OCI-LY7 (cell line): ENCODE measurements around the gene HSD17B11. TPM values are rescaled to one million over a fixed set of nuclear protein-coding genes. Genes with fewer than 3 reads are reported as not detected.
"Not testable (repeated sequence)": the region's sequence is repeated elsewhere in the genome, so short reads cannot be mapped to it uniquely, and the experiment has no call there.

Experiments
- BruUV-seq: library from RNA; stranded (reverse); fragments of 400-500 nt; replicated peaks from 2 replicates; lab custom pipeline; 2021; lab: Mats Ljungman, UMichigan
- CTCF ChIA-PET: fragments of 300-600 bp; sonication (Branson Sonifier 250); formaldehyde crosslinking; loops from one replicate; lab custom pipeline; 2022; ENCODE audit warnings: antibody characterized with exemption; ENCODE audit not compliant: unreplicated experiment; lab: Charles Lee
- POLR2A ChIA-PET: fragments of 300-600 bp; sonication (Branson Sonifier 250); formaldehyde crosslinking; loops from one replicate; lab custom pipeline; 2022; ENCODE audit warnings: antibody characterized with exemption; lab: Charles Lee
- DNase-seq: peaks from one replicate; pipeline ENCODE4 v3.0.0-alpha.2; 2015; ENCODE audit warnings: low spot score
- H2AFZ ChIP-seq: fragments of 200-600 bp; sonication (generic), shearing (Covaris generic); 2 replicates; pipeline ENCODE4 v1.6.1; 2014; ENCODE audit warnings: mild to moderate bottlenecking, antibody characterized with exemption, low read length, moderate library complexity
- H3K27ac ChIP-seq: fragments of 200-600 bp; sonication (generic); 2 replicates; pipeline ENCODE4 v1.5.1; 2014; ENCODE audit warnings: mixed run types, low read depth, mild to moderate bottlenecking, moderate library complexity, low read length, inconsistent platforms; ENCODE audit not compliant: poor library complexity, severe bottlenecking
- H3K36me3 ChIP-seq: fragments of 200-600 bp; sonication (generic); 2 replicates; pipeline ENCODE4 v1.6.1; 2014; ENCODE audit warnings: mild to moderate bottlenecking, antibody characterized with exemption, low read length, moderate library complexity, mixed read lengths; ENCODE audit not compliant: insufficient read depth
- H3K4me1 ChIP-seq: fragments of 200-600 bp; sonication (generic); 2 replicates; pipeline ENCODE4 v1.5.1; 2014; ENCODE audit warnings: mild to moderate bottlenecking, low read length; ENCODE audit not compliant: insufficient read depth, poor library complexity, severe bottlenecking
- H3K4me2 ChIP-seq: fragments of 200-600 bp; sonication (generic); 2 replicates; pipeline ENCODE4 v1.6.1; 2014; ENCODE audit warnings: mild to moderate bottlenecking, low read length
- H3K4me3 ChIP-seq: fragments of 200-600 bp; sonication (generic); 2 replicates; pipeline ENCODE4 v1.5.1; 2014; ENCODE audit warnings: mild to moderate bottlenecking, low read depth, low read length; ENCODE audit not compliant: poor library complexity, severe bottlenecking
- H3K79me2 ChIP-seq: fragments of 200-600 bp; sonication (generic); 2 replicates; pipeline ENCODE4 v1.6.1; 2016; ENCODE audit warnings: low read depth, mild to moderate bottlenecking, low read length, moderate library complexity, mixed read lengths; ENCODE audit not compliant: insufficient read depth
- H3K9me2 ChIP-seq: fragments of 200-600 bp; sonication (generic); 2 replicates; pipeline ENCODE4 v1.6.1; 2016; ENCODE audit warnings: mild to moderate bottlenecking, low read length, mixed read lengths; ENCODE audit not compliant: insufficient read depth
- H3K9me3 ChIP-seq: fragments of 200-600 bp; sonication (generic); 2 replicates; pipeline ENCODE4 v1.6.1; 2014; ENCODE audit warnings: mild to moderate bottlenecking, mixed run types, low read length, mixed read lengths
- H4K20me1 ChIP-seq: fragments of 200-600 bp; sonication (generic); 2 replicates; pipeline ENCODE4 v1.6.1; 2014; ENCODE audit warnings: mild to moderate bottlenecking, antibody characterized with exemption, low read length, moderate library complexity, mixed read lengths; ENCODE audit not compliant: insufficient read depth
- EZH2phosphoT487 ChIP-seq: fragments of 200-600 bp; sonication (generic); IDR thresholded peaks from 2 replicates; pipeline ENCODE4 v1.6.1; 2018; ENCODE audit warnings: low read depth, borderline replicate concordance, mild to moderate bottlenecking, mixed run types, antibody characterized with exemption, low read length, moderate library complexity, mixed read lengths
- intact Hi-C: fragments of 100-400 bp; cut with micrococcal nuclease; formaldehyde crosslinking; loops from one replicate; pipeline ENCODE4 v1.10.0; 2022; ENCODE audit not compliant: unreplicated experiment
- total RNA-seq, 2 experiments: library from RNA; depleted of rRNA in 1 of 2; stranded (reverse); fragments of >200 nt in 1 of 2; shearing (Covaris generic) in 1 of 2; gene quantifications; 2 replicates each; pipeline ENCODE4 v1.2.3, GENCODE V29; 2014 to 2022
- TF ChIP-seq, protein P1 (sequence below): fragments of 200-600 bp; sonication (generic); conservative IDR thresholded peaks from 2 replicates; pipeline ENCODE4 v1.5.1; 2014; ENCODE audit warnings: mild to moderate bottlenecking, antibody characterized with exemption, low read length, moderate library complexity, mixed read lengths

The HSD17B11 gene
- total RNA-seq, 2 experiments from 2014 or later, result 8.7 to 9.0 TPM

DNA sequence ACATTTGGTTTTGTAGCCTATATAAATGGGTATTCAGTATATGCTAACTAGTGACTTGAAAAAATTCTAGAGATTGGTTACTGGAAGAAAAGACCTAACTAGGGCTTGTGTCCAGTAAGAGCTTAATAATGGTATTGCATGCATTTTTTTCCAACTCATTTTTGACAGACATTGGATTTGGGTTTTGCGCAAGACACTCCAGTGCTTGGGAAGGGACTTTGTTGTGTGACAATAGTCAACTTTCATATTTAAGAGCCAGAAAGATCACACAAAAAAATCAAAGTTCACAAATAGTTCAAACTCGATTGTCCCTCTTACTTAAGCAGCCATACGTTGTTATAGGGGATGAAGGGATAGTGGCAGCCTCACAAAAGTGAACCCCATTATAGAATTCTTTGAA, 1.2 kb upstream of the HSD17B11 start:
- H3K9me2 ChIP-seq, result no peaks in the 10 kb centered on the region
- H3K9me3 ChIP-seq, result no peaks in the 10 kb centered on the region
- POLR2A ChIA-PET, result interaction anchor here (0.6 to 2.4 kb wide), 3 partner anchors 14 to 427 kb away, joined by 3 to 6 read pairs (median 3); no protein-coding TSS in a partner anchor
- CTCF ChIA-PET, result no interaction called here
- peaks cover 30% of the 10 kb centered on the region; the same call in 1 of the 2 replicates for H3K79me2 ChIP-seq
- intact Hi-C loops, result no loop called here
- peaks cover 17% of the 10 kb centered on the region for H3K4me1 ChIP-seq
- peak overlapping the region; percentile 76; the same call in 1 of the 2 replicates for H2AFZ ChIP-seq
- no peak for DNase-seq
- no peak overlapping the region for H3K27ac ChIP-seq
- no peaks in the 10 kb centered on the region for H4K20me1 ChIP-seq
- no peaks in the 10 kb centered on the region for H3K36me3 ChIP-seq
- TF ChIP-seq, protein P1, sequence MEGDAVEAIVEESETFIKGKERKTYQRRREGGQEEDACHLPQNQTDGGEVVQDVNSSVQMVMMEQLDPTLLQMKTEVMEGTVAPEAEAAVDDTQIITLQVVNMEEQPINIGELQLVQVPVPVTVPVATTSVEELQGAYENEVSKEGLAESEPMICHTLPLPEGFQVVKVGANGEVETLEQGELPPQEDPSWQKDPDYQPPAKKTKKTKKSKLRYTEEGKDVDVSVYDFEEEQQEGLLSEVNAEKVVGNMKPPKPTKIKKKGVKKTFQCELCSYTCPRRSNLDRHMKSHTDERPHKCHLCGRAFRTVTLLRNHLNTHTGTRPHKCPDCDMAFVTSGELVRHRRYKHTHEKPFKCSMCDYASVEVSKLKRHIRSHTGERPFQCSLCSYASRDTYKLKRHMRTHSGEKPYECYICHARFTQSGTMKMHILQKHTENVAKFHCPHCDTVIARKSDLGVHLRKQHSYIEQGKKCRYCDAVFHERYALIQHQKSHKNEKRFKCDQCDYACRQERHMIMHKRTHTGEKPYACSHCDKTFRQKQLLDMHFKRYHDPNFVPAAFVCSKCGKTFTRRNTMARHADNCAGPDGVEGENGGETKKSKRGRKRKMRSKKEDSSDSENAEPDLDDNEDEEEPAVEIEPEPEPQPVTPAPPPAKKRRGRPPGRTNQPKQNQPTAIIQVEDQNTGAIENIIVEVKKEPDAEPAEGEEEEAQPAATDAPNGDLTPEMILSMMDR, result no peak
- no peak for TF ChIP-seq EZH2phosphoT487
- BruUV-seq, result no TSS peak
- H3K4me3 ChIP-seq, result no peak overlapping the region
- H3K4me2 ChIP-seq, result peak overlapping the region; percentile 83

DNA sequence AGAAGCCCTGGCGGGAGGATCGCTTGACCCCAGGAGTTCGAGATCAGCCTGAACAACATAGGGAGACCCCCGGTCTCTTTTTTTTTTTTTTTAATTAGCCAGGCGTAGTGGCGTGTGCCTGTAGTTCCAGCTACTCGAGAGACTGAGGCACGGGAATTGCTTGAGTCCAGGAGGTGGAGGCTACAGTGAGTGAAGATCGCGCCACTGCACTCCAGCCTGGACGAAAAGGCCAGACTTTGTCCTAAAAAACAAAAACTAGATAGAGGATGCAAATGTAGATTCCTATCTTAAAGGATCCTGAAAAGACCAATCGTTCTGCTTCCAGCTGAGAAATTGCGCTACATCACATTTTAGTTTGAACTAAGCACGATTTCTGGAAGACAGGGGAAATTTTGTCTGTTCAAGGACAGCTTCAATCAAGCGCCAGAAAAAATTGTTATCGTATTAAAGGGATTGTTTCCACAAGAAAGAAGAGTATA, 627 bp upstream of the HSD17B11 start:
- no peak for TF ChIP-seq EZH2phosphoT487
- TF ChIP-seq, protein P1, result peak; percentile 19; the same call in 1 of the 2 replicates
- no peaks in the 10 kb centered on the region for H4K20me1 ChIP-seq
- H3K4me3 ChIP-seq, result peak overlapping the region; percentile 73
- POLR2A ChIA-PET, result interaction anchor here (0.6 to 2.4 kb wide), 12 partner anchors 12 to 468 kb away, joined by 3 to 11 read pairs (median 4); partner anchors contain the start of gene NUDT9
- H3K9me2 ChIP-seq, result no peaks in the 10 kb centered on the region
- no peaks in the 10 kb centered on the region for H3K9me3 ChIP-seq
- intact Hi-C loops, result no loop called here
- peak overlapping the region; percentile 76 for H2AFZ ChIP-seq
- DNase-seq, result no peak
- CTCF ChIA-PET, result interaction anchor here (0.6 to 1.1 kb wide), 2 partner anchors 9 to 1185 kb away, joined by 3 read pairs; no protein-coding TSS in a partner anchor
- H3K27ac ChIP-seq, result peak overlapping the region; percentile 54
- H3K79me2 ChIP-seq, result peaks cover 30% of the 10 kb centered on the region; the same call in 1 of the 2 replicates
- no peaks in the 10 kb centered on the region; the same call in 1 of the 2 replicates for H3K36me3 ChIP-seq
- H3K4me1 ChIP-seq, result peaks cover 17% of the 10 kb centered on the region
- no TSS peak for BruUV-seq
- peak overlapping the region; percentile 83 for H3K4me2 ChIP-seq

DNA sequence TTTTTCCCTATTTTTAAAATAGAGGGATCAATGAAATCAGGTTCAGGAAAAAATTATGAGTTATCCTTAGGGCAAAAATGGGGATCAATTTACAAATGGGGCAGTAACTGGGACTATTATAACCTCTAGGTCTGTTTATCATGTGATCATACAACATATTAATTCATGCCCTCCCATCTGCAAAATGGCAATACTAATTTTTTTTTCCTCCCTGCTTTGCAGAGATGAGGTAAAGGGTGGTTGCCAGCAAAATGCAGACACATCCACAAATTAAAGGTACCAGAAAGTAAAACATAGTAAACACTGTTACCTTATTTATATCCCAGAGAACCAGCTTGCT, 467 bp downstream of the HSD17B11 start:
- TF ChIP-seq, protein P1, result no peak
- no peak for TF ChIP-seq EZH2phosphoT487
- Histone ChIP-seq H3K4me2 (peak overlapping the region; percentile 83), H3K9me3 (no peaks in the 10 kb centered on the region), H2AFZ (peak overlapping the region; percentile 76), H4K20me1 (no peaks in the 10 kb centered on the region), H3K4me1 (peaks cover 17% of the 10 kb centered on the region), H3K27ac (peak overlapping the region; percentile 54), H3K9me2 (no peaks in the 10 kb centered on the region), H3K36me3 (no peaks in the 10 kb centered on the region; the same call in 1 of the 2 replicates), H3K79me2 (peaks cover 30% of the 10 kb centered on the region; the same call in 1 of the 2 replicates), H3K4me3 (peak overlapping the region; percentile 73)
- POLR2A ChIA-PET, result interaction anchor here (0.7 to 2.4 kb wide), 16 partner anchors 8 to 1345 kb away, joined by 3 to 11 read pairs (median 4); partner anchors contain the start of gene NUDT9
- CTCF ChIA-PET, result interaction anchor here (1.1 kb wide), 1 partner anchor 8 kb away, joined by 3 read pairs; no protein-coding TSS in a partner anchor
- TSS peak; percentile 92 for BruUV-seq
- intact Hi-C loops, result loop anchor here (1.0 kb wide), 1 partner anchor 32 kb away; the partner anchor contains the start of gene NUDT9
- DNase-seq, result peak; percentile 13

DNA sequence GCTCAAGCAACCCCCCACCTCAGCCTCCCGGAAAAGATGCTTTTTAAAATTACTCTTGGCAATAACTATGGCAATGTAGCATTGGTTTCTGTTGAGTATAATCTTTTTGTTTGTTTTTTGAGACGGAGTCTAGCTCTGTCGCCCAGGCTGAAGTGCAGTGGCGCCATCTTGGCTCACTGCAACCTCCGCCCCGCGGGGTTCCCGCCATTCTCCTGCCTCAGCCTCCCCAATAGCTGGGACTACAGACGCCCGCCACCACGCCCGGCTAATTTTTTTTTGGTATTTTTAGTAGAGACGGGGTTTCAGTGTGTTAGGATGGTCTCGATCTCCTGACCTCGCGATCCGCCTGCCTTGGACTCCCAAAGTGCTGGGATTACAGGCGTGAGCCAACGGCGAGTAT, 933 bp downstream of the HSD17B11 start:
- CTCF ChIA-PET, DNase-seq, H3K27ac ChIP-seq, H4K20me1 ChIP-seq, H3K36me3 ChIP-seq, H3K9me2 ChIP-seq, H2AFZ ChIP-seq, BruUV-seq, H3K9me3 ChIP-seq: not testable (repeated sequence)
- peak overlapping the region; percentile 73 for H3K4me3 ChIP-seq
- intact Hi-C loops, result loop anchor here (1.0 kb wide), 1 partner anchor 32 kb away; the partner anchor contains the start of gene NUDT9
- H3K4me2 ChIP-seq, result peak overlapping the region; percentile 83
- H3K4me1 ChIP-seq, result peaks cover 17% of the 10 kb centered on the region
- H3K79me2 ChIP-seq, result peaks cover 30% of the 10 kb centered on the region; the same call in 1 of the 2 replicates
- POLR2A ChIA-PET, result interaction anchor here (1.0 to 2.4 kb wide), 8 partner anchors 8 to 171 kb away, joined by 3 to 11 read pairs (median 4); partner anchors contain the start of gene NUDT9
